ENCODE results near the gene PFKFB3. TPM values are rescaled to one million over a fixed set of nuclear protein-coding genes. Genes with fewer than 3 reads are reported as not detected.

Gene PFKFB3
- total RNA-seq, 1 experiment from 2014 or later = 36.8 TPM

DNA sequence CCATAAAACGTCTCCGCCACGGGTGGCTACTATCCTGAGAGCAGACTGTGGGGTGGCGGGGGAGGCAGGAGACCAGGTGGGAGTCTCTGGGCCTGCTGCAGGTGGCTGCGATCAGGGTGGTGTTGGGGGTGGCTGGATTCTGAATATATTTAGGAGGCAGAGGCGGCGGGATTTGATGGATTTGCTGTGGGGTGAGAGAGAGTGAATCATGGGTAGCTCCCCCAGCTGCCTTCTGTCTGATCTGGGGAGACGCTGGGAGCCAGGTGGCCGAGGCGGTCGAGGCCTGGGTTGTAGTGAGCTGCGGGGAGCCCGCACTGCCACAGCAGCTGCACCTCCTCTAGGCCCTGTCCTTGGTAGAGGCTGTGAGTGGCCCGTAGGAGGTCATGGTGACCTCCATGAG is 48.2 kb upstream of the PFKFB3 start:
- no peak overlapping the region for H3K4me2 ChIP-seq (ENCODE audit: insufficient read depth, insufficient read length, low read length)
- TF ChIP-seq, protein P1, sequence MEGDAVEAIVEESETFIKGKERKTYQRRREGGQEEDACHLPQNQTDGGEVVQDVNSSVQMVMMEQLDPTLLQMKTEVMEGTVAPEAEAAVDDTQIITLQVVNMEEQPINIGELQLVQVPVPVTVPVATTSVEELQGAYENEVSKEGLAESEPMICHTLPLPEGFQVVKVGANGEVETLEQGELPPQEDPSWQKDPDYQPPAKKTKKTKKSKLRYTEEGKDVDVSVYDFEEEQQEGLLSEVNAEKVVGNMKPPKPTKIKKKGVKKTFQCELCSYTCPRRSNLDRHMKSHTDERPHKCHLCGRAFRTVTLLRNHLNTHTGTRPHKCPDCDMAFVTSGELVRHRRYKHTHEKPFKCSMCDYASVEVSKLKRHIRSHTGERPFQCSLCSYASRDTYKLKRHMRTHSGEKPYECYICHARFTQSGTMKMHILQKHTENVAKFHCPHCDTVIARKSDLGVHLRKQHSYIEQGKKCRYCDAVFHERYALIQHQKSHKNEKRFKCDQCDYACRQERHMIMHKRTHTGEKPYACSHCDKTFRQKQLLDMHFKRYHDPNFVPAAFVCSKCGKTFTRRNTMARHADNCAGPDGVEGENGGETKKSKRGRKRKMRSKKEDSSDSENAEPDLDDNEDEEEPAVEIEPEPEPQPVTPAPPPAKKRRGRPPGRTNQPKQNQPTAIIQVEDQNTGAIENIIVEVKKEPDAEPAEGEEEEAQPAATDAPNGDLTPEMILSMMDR (conservative IDR thresholded peaks at IDR 0.05) = no peak

More for the DNA sequence above, 48.2 kb upstream of the PFKFB3 start:
- Histone ChIP-seq H3K27me3 (ENCODE audit: insufficient read depth, low read length) (no peaks in the 10 kb centered on the region), H3K56ac (ENCODE audit: insufficient read length, low read depth, low read length) (no peak overlapping the region), H3K79me2 (ENCODE audit: insufficient read depth, low read length) (peaks cover 3% of the 10 kb centered on the region; the same call in 1 of the 2 replicates), H2BK12ac (ENCODE audit: insufficient read length, low read depth, low read length) (no peak overlapping the region), H3K9ac (ENCODE audit: extremely low read depth, insufficient read length, low read length) (no peak overlapping the region), H3K18ac (ENCODE audit: insufficient read length, low read depth, low read length) (no peak overlapping the region), H3K27ac (ENCODE audit: insufficient read length, low read depth, low read length) (no peak overlapping the region), H4K5ac (ENCODE audit: insufficient read length, low read depth, low read length) (no peak overlapping the region), H2BK15ac (ENCODE audit: low read depth, low read length) (no peak overlapping the region), H3K9me3 (ENCODE audit: control insufficient read depth, low read depth, low read length) (no peaks in the 10 kb centered on the region), H2AFZ (ENCODE audit: low read length) (no peak overlapping the region), H2BK20ac (ENCODE audit: low read depth, low read length, poor library complexity, severe bottlenecking) (no peak overlapping the region), H3K23ac (ENCODE audit: insufficient read length, low read depth, low read length) (no peak overlapping the region), H2AK5ac (ENCODE audit: insufficient read length, low read length) (no peak overlapping the region), H3K4me1 (ENCODE audit: insufficient read depth, low read length) (no peaks in the 10 kb centered on the region; the same call in 1 of the 2 replicates), H3K14ac (ENCODE audit: insufficient read depth, low read length) (peak overlapping the region; percentile 71; the same call in 1 of the 2 replicates), H2BK120ac (ENCODE audit: low read depth, low read length, poor library complexity, severe bottlenecking) (no peak overlapping the region), H3T11ph (ENCODE audit: low read length) (no peak overlapping the region), H2BK5ac (ENCODE audit: insufficient read length, low read length) (no peak overlapping the region), H3K23me2 (ENCODE audit: insufficient read length, low read depth, low read length, poor library complexity, severe bottlenecking) (peaks cover 3% of the 10 kb centered on the region), H4K91ac (ENCODE audit: insufficient read length, low read depth, low read length) (no peak overlapping the region), H4K20me1 (ENCODE audit: control insufficient read depth, insufficient read depth, insufficient read length) (no peaks in the 10 kb centered on the region), H3K79me1 (ENCODE audit: insufficient read depth, low read depth, low read length, poor library complexity, severe bottlenecking) (no peaks in the 10 kb centered on the region), H3K4ac (ENCODE audit: low read depth, low read length) (no peak overlapping the region), H4K8ac (replicated peaks; ENCODE audit: insufficient read length, low read depth, low read length) (no peak overlapping the region)
- peaks cover 0 to 3% (median 0%) of the 10 kb centered on the region in 3 experiments; a peak in 2 of 7 replicates for H3K36me3 Mint-ChIP-seq (ENCODE audit: insufficient read depth in 1 of 3, low read depth in 3 of 3)
- DNase-seq = no peak
- no CpG with 5 or more reads among the region's 14 CpGs for WGBS (ENCODE audit: extremely low coverage, insufficient read length, low lambda C conversion rate)
- no peak overlapping the region for H3K4me3 Mint-ChIP-seq
- no peaks in the 10 kb centered on the region for H3K9me3 Mint-ChIP-seq
- peaks cover 2% of the 10 kb centered on the region; the same call in 1 of the 2 replicates for H3K27me3 Mint-ChIP-seq (ENCODE audit: low read depth)
- H3K27ac Mint-ChIP-seq = no peak overlapping the region; a peak in 1 of 7 replicates
- H3K4me1 Mint-ChIP-seq = peaks cover 16 to 27% of the 10 kb centered on the region in 2 experiments

Data from H9 (cell line).